GM12878 (cell line): Measurements from ENCODE around the gene SGPP2.

Experiments used
- HDAC6 ChIP-seq: fragments of 200-600 bp; sonication (generic); IDR thresholded peaks from one replicate; pipeline ENCODE4 v1.8.0; 2017; ENCODE audit warnings: antibody characterized with exemption; ENCODE audit not compliant: unreplicated experiment
- SMC3 ChIP-seq: IDR thresholded peaks from 2 replicates; pipeline ENCODE4 v1.6.1; 2011; ENCODE audit warnings: low read length, improper control_type of control experiment, borderline replicate concordance

- TF ChIP-seq SMC3 (no peak), HDAC6 (no peak)
These were observed 147.9 kb downstream of the SGPP2 start for GRCh38 chr2:222572264-222572721.
